Stimulated activated CD4-positive, alpha-beta T cell treated with anti-CD3 and anti-CD28 coated beads, Interleukin-12 subunit alpha, Interleukin-12 subunit beta, amount 100 ng/mL, for 48 hours (primary cell): Measurements from ENCODE around the gene HPS4.

Experiments used
- DNase-seq, 3 donors: peaks; one replicate each; pipeline ENCODE4 v3.0.0-alpha.2; 2020; ENCODE audit warnings: low read depth in 2 of 3, low spot score in 1 of 3

The HPS4 gene

GRCh38 chr22:26499188-26499703 lies 15.7 kb upstream of the HPS4 start:
- no peak for DNase-seq

GRCh38 chr22:26496456-26496855 lies 12.9 kb upstream of the HPS4 start:
- no peak for DNase-seq

- no peak for DNase-seq
These were observed 10.9 kb upstream of the HPS4 start for GRCh38 chr22:26494506-26494905.

GRCh38 chr22:26492220-26492619 lies 8.6 kb upstream of the HPS4 start:
- DNase-seq: no peak

DNA sequence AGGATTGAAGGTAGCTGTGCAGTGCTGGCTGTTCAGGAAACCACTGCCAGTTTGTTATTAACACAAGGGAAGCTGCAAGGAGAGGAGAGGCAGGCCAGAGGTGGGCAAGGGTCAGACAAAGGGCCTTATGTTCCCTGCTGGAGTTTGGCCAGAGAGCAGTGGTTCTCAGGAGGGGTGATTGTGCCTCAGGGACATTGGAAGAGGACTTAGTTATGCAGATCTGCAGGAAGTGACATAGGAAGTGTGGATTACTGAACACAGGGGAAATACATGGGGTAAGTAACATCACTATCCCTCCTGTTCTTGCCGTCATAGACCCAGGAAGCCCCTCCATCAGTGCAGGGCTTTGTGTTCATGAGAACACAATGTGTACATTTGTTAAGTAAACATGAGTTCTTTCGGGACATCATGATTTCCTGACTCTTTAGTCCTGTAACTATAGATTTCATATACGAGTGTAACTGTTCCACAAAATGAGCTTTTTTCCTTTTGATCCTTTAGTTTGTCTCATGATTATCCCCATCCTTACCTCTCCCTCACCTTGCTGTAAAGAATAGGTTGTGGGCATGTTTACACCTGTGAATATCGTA lies 6.0 kb upstream of the HPS4 start:
- DNase-seq: no peak

- DNase-seq: no peak
These were observed 4.4 kb upstream of the HPS4 start for GRCh38 chr22:26487996-26488395.

- DNase-seq: no peak
These were observed 2.8 kb upstream of the HPS4 start for GRCh38 chr22:26486394-26486793.

DNA sequence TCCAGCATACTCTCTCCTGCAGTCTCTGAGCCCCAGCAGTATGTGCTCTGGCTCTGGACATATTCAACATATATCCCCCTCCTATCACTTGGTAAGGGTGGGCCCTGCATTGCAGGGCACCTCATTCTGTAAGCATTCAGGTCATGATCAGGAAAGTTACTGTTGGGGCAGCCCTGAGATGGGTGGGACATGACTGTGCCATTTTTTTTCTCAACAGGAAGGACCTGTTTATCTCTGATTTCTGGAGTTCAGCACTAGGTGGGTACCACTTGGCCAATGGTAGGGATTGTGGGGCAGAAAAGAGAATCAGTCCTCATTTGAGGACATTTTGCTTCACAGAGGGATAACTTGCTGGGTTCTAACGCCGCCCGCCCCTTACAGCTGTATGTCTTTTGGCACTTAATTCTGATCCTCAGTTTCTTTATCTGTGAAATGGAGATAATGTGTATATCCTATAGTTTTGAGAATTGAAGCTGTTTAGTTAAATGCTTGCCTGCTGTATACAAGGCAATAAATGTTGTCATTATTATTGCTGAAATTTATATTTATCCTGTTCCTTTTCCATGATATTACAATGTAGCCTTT lies 2.3 kb upstream of the HPS4 start:
- DNase-seq: no peak

GRCh38 chr22:26485013-26485412 lies 1.4 kb upstream of the HPS4 start:
- no peak for DNase-seq

DNA sequence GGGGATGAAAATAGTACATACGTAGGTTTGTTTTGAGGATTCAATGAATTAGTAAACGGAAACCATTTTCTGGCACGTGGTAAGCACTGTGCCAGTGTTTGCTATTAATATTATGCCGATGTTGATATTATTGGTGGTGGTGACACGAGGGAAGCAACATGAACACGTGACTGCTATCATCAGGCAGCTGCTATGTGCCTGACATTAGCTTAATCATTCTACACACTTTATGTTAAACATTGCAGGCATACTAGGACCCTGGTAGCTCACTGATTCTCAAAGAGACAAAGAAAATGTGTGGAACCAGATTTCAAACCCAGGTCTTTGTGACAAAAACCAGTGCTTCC lies 750 bp upstream of the HPS4 start:
- no peak for DNase-seq

- no peak for DNase-seq
These were observed 542 bp downstream of the HPS4 start for GRCh38 chr22:26483043-26483438.

DNA sequence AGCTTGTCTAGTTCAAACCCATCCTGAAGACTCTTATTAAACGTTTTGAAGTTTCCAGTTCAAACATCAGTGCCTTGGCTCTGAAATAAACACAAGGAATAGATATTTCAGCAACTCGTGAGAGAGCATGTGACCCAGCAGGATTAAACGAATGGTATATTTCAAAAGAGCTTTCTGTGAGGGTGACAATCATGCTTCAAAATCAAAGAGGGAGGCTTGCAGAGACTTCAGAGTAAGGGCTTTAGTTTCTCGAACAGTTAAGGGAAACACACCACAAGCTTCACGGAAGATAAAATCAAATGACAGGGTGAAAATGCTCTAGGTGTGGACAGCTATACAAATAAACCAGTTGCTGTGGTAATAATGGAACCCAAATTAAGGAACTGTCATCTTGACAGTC lies 1.4 kb downstream of the HPS4 start:
- DNase-seq: no peak

DNA sequence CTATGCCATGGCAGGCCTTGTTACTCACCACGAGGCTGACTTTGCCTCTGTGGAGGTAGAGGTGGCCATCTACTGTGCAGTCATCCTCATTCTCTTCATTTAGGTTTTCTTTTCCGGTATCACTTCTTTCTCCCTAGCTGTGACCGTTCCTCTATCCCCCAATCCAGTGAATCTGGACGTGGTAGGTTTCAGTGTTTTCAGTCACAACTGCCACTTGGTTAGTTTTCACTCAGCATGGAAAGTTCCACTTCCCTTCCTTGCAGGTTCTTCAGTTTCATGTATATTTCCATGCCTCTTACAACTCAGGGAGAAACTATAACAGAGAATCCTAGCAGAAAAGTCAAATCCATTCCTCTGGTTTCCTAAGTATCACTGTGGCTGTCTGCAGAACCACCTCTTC lies 1.9 kb downstream of the HPS4 start:
- no peak for DNase-seq

DNA sequence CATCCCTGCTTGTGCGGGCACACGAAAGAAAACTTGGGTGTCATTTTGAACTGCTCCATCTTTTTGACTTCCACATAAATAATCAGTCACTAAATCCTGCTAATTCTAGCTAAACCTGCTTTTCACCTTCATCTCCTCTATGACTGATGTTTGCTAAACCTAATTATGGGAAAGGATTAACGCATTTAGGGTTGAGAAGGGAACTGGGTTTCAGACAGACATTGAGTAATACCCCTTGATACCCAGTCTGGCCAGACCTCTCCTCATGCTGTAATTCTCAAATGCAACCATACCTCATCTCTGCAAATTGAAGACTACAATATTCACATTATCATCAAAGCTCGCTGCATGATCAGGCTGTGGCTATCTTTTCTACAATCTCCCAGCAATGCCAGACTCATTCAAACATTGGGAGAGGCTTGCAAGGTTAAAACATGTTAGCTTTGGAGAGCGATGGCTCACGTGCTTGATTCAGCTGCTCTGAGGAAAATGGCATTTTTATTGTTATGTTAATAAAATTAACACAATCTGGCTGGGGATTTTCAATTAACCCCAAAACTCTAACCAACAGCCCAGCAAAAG lies 2.4 kb downstream of the HPS4 start:
- no peak for DNase-seq

DNA sequence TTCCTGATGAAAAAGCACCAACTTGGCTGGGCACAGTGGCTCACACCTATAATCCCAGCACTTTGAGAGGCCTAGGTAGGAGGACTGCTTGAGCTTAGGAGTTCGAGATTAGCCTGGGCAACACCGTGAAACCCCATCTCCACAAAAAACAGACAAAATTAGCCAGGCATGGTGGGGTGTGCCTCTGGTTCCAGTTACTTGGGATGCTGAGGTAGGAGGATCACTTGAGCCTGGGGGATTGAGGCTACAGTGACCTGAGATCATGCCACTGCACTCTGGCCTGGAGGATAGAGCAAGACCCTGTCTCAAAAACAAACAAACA lies 3.0 kb downstream of the HPS4 start:
- no peak for DNase-seq

DNA sequence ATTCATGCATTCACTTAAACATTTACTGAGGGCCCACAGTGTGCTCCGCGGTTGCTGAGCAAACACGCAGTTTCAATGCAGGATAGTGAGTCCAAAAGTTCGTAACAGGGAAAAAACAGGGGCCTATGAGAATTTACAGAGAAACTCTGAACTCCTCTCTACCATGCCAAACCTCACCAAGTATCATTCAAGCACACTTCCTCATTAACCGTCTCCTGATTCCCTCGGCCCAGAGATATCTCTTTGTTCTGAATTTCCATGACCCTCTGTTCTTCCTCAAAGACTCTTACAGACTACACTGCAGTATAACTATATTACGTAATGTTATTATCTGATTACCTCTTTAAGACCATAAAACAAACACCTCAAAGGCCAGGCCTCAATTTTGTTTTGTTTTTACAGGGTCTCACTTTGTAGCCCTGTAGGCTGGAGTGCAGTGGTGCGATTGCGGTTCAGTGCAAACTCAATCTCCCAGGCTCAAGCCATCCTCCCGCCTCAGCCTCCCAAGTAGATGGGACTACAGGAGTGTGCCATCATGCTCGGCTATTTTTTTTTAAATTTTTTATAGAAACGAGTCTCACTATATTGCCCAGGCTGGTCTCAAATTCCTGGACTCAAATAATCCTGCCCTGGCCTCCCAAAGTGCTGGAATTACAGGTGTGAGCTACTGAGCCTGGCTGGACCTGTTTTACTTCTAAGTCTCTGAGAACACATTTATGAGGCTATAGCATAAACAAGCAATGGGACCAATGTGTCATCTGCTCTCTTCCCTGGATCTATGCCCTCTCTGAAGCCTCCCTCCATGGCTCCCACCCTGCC lies 3.6 kb downstream of the HPS4 start:
- no peak for DNase-seq

DNA sequence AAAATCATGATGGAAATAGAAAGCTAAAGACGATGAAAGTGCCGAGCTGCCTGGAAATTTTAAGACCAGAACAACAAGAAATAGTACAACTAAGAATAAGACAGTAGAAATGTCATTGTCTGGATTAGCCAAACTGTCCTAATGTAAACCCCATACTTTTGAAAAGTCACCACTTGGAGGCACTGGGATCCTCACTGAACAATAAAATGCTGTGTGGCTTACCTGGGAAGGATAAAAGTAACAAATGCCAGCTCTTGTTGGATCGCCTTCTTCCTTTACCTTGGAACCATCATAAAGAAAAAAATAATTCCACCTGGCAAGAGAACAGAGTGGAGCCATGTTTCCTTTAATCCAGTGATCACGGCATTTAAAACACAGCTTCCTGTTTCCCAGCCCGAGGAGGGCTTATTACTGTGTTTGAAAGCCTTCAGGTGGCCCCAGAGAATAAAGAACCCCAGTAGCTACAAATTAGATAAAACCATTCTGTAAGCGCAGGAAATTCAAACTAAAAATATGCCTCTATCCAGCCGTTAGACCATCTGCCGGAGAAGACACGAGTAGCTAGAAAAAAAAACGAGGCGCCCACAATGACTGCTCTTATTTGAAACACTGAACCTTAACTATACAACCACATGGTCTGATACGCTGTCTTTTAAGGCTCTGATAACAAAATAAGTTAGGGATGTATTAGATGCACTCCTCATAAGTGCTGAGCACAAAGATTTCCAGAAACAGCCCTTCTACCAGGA lies 4.4 kb downstream of the HPS4 start:
- DNase-seq: no peak

DNA sequence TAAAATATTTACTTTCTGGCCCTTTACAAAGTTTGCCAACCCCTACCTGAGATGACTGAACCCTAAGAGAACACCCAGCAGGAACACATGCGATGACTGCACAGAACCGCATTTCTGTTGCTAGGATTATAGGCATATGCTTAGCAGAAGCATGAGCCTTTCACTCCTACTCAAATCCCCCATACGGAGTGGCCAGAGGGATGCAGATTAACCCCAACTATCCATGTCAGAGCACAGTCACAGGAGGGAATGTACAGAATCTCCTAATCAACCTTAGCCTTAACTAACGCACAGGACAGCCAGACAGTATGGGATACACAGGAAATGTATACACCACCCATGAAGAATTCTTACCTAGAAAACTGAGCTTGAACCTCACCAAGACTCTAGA lies 6.2 kb downstream of the HPS4 start:
- no peak for DNase-seq

DNA sequence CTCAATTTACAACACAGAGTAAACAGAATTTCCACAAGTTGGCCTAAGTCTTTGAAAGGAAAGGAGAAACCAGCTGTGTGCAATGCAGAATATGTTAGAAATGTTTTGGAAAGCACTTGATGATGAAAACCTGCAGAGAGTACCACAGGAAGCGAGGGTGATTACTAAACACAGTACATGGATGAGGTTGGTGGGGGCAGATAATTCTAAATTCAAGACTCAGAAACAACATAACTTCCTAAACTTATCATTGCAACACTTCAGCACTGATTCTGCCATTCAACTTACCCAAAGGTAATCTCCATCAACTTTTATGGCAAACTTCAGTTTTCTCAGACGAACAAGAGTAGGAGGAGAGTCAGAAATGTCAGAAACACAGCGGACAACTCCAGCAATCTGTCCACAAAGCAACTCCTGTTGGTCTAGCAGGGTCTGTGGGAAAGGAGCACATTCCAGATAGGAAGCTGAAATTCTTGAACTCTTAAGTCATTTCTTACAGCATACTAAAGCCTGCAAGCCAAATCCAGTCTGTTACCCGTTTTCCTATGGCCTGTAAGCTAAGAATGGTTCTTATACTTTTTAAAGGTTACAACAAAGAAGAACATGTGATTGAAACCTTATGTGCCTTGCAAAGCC lies 6.8 kb downstream of the HPS4 start:
- no peak for DNase-seq

DNA sequence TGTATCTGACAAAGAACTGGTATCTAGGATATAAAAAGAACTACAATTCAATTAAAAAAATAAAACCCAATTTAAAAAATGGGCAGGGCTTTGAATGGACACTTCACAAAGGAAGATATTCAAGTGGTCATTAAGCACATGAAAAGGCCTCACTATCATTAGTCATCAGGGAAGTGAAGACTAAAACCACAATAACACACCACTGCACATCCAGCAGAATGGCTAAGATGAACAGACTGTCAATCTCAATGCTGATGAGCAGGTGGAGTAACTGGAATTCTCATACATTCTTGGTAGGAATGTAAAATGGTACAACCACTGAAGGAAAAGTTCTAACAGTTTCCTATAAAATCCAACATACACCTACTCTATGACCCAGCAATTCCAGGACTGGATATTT lies 8.9 kb downstream of the HPS4 start:
- DNase-seq: no peak

- no peak for DNase-seq
These were observed 12.1 kb downstream of the HPS4 start for GRCh38 chr22:26471522-26471921.
